ENCODE results near the gene ZNF675. TPM values are rescaled to one million over a fixed set of nuclear protein-coding genes. Genes with fewer than 3 reads are reported as not detected.
"Not testable (repeated sequence)": the region's sequence is repeated elsewhere in the genome, so short reads cannot be mapped to it uniquely, and the experiment has no call there.

The ZNF675 gene
- total RNA-seq, 4 donors from 2014 or later = 19.8 to 28.9 (median 27.0) TPM

GRCh38 chr19:23665651-23666410 lies 21.2 kb downstream of the ZNF675 start:
- Histone ChIP-seq H3K27ac (no peak overlapping the region), H3K4me1 (no peaks in the 10 kb centered on the region), H3K36me3 (peaks cover 47% of the 10 kb centered on the region), H3K27me3 (no peaks in the 10 kb centered on the region), H3K9me3 (peaks cover 7% of the 10 kb centered on the region), H3K4me3 (no peak overlapping the region)
- DNase-seq (ENCODE audit: low spot score in 2 of 2) = no peak
- TF ChIP-seq POLR2A (IDR thresholded peaks at IDR 0.05) (no peak), POLR2AphosphoS5 (IDR thresholded peaks at IDR 0.05) (no peak), EP300 (IDR thresholded peaks at IDR 0.05) (no peak)
- TF ChIP-seq, protein P1, sequence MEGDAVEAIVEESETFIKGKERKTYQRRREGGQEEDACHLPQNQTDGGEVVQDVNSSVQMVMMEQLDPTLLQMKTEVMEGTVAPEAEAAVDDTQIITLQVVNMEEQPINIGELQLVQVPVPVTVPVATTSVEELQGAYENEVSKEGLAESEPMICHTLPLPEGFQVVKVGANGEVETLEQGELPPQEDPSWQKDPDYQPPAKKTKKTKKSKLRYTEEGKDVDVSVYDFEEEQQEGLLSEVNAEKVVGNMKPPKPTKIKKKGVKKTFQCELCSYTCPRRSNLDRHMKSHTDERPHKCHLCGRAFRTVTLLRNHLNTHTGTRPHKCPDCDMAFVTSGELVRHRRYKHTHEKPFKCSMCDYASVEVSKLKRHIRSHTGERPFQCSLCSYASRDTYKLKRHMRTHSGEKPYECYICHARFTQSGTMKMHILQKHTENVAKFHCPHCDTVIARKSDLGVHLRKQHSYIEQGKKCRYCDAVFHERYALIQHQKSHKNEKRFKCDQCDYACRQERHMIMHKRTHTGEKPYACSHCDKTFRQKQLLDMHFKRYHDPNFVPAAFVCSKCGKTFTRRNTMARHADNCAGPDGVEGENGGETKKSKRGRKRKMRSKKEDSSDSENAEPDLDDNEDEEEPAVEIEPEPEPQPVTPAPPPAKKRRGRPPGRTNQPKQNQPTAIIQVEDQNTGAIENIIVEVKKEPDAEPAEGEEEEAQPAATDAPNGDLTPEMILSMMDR (IDR thresholded peaks at IDR 0.05) = no peak
- 54% methylated on average over 3 of the region's 3 CpGs for WGBS

DNA sequence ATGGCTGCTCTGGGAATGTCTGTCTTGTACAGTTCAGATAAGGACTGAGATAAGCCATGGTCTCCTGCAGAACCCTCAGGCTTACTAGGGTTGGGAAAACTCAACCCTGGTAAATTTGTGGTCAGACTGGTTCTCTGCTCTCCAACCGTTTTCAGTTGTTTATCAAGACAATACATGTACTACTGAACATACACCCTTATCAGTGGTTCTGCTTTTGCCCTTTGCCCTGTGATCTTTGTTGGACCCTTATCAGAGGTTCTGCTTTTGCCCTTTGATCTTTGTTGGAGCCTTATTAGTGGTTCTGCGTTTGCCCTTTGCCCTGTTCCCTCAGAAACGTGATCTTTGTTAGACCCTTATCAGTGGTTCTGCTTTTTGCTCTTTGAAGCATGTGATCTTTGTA lies 37.2 kb downstream of the ZNF675 start:
- not testable (repeated sequence) for H3K4me1 ChIP-seq; DNase-seq (ENCODE audit: low spot score in 2 of 2); H3K27ac ChIP-seq; H3K4me3 ChIP-seq; H3K27me3 ChIP-seq
- Histone ChIP-seq H3K9me3 (peaks cover 37% of the 10 kb centered on the region), H3K36me3 (peaks cover 14% of the 10 kb centered on the region)
- WGBS = 55% methylated on average over 3 of the region's 3 CpGs

Other genes with a start within 250 kb of the ZNF675 start
- 1 to 10 TPM; 2.5 to 5.9 (median 2.7) TPM for gene ZNF681, start 71.7 kb upstream of the ZNF675 start, total RNA-seq
- 10 to 100 TPM in 2 of 4 donors, 1 to 10 TPM in 2; 6.0 to 13.4 (median 9.8) TPM for gene ZNF726, start 227.7 kb upstream of the ZNF675 start, total RNA-seq